Gastrocnemius medialis (tissue), 4 donors: ENCODE data around the gene PIGV. TPM values are rescaled to one million over a fixed set of nuclear protein-coding genes. Genes with fewer than 3 reads are reported as not detected.

Source experiments
- ATAC-seq, 2 donors: fragments of 150-250 bp; one replicate each; pipeline ENCODE4 v1.9.1; 2016
- DNase-seq, 2 donors: peaks; one replicate each; pipeline ENCODE4 v3.0.0-alpha.2; 2019
- H3K27ac ChIP-seq, 4 donors: fragments of 200-600 bp; sonication (generic); 1 replicate in 1 of 4; 2 replicates in 3 of 4; pipeline ENCODE4 v1.5.1; 2016 to 2018; ENCODE audit warnings: mild to moderate bottlenecking in 2 of 4, moderate library complexity in 1 of 4
- H3K27me3 ChIP-seq, 3 donors: fragments of 200-600 bp; sonication (generic) in 2 of 3; 1 replicate in 1 of 3; 2 replicates in 2 of 3; pipeline versions ENCODE4 v1.5.1 to v1.6.0; 2016 to 2019; ENCODE audit warnings: mild to moderate bottlenecking in 1 of 3, moderate library complexity in 1 of 3
- H3K36me3 ChIP-seq, 2 donors: fragments of 200-600 bp; sonication (generic) in 1 of 2; one replicate each; pipeline ENCODE4 v1.5.1; 2017 to 2018
- H3K4me1 ChIP-seq, 2 donors: fragments of 200-600 bp; sonication (generic) in 1 of 2; one replicate each; pipeline ENCODE4 v1.5.1; 2016 to 2017; ENCODE audit warnings: mild to moderate bottlenecking in 2 of 2
- H3K4me3 ChIP-seq, 4 donors: fragments of 200-600 bp; sonication (generic) in 3 of 4; 1 replicate in 1 of 4; 2 replicates in 3 of 4; pipeline ENCODE4 v1.5.1; 2016 to 2019; ENCODE audit warnings: mild to moderate bottlenecking in 2 of 4
- H3K9me3 ChIP-seq, 3 donors: fragments of 200-600 bp; sonication (generic) in 2 of 3; 1 replicate in 1 of 3; 2 replicates in 2 of 3; pipeline ENCODE4 v1.5.1; 2016 to 2019
- CTCF ChIP-seq, 5 experiments: fragments of 450-650 bp in 3 of 5; fragments of 200-600 bp in 2 of 5; sonication (generic) in 2 of 5; IDR thresholded peaks in 4 of 5; conservative IDR thresholded peaks in 1 of 5; 1 replicate in 4 of 5; 2 replicates in 1 of 5; pipeline ENCODE4 v1.5.1; 2016 to 2019; ENCODE audit warnings: antibody characterized with exemption in 5 of 5, mild to moderate bottlenecking in 3 of 5, moderate library complexity in 3 of 5
- POLR2A ChIP-seq, 2 donors: fragments of 450-650 bp; IDR thresholded peaks; one replicate each; pipeline ENCODE4 v1.6.1; 2017; ENCODE audit warnings: antibody characterized with exemption in 2 of 2, mild to moderate bottlenecking in 2 of 2, moderate library complexity in 2 of 2
- in situ Hi-C, 4 donors: fragments of 200-750 bp; cut with MboI; loops; one replicate each; pipeline versions ENCODE4 v1.15.0 to v1.8.0; 2017; ENCODE audit warnings: low sequenced_read_pairs in 4 of 4
- intact Hi-C: fragments of 100-400 bp; cut with DNase I; formaldehyde crosslinking; loops from one replicate; pipeline ENCODE4 v1.15.1; 2023; ENCODE audit warnings: low total_unique reads
- total RNA-seq, 4 donors: library from RNA; depleted of rRNA; stranded (reverse); fragments of >200 nt; gene quantifications; one replicate each; pipeline versions ENCODE4 v1.1.0 to v1.2.3, GENCODE V29; 2016

Gene PIGV
- total RNA-seq, 4 donors from 2014 or later: 2.9 to 16.0 (median 5.8) TPM

DNA sequence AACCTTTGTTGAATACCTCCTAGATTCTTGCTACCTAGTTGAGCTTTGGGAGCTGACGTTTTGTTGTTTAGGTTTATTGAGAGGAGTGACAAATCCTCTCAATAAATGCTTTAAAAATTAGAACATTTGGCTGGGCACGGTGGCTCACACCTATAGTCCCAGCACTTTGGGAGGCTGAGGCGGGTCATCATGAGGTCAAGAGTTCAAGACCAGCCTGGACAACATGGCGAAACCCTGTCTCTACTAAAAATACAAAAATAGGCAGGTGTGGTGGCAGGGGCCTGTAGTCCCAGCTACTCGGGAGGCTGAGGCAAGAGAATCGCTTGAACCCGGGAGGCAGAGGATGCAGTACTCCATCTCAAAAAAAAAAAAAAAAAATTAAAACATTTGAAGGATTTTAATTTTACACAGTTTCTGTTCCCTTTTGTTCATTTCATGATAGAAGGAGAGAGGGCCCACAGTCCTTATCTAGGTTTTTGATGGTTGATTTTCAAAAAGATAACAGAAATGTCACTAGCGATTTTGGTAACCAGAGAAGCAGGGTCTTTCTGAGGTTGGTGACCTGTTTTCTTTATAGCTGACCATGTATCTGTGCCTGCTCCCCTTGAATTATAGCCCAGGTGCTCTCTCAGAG is 44.2 kb upstream of the PIGV start:
- peaks cover 46 to 74% of the 10 kb centered on the region in 2 donors for H3K4me1 ChIP-seq
- peak overlapping the region; percentile 55 to 81 (median 64) for H3K27ac ChIP-seq
- intact Hi-C loops (no loop called here), in situ Hi-C loops (no loop called here)
- no peak for ATAC-seq
- H3K4me3 ChIP-seq: no peak overlapping the region
- DNase-seq: no peak
- no peaks in the 10 kb centered on the region for H3K9me3 ChIP-seq
- no peak for TF ChIP-seq CTCF (IDR thresholded peaks at IDR 0.05 in 4 of 5, conservative IDR thresholded peaks at IDR 0.05 in 1 of 5)
- no peak for TF ChIP-seq POLR2A (IDR thresholded peaks at IDR 0.05)
- no peaks in the 10 kb centered on the region for H3K27me3 ChIP-seq
- H3K36me3 ChIP-seq: no peaks in the 10 kb centered on the region

GRCh38 chr1:26744075-26744959 is 43.4 kb upstream of the PIGV start:
- intact Hi-C loops (no loop called here), in situ Hi-C loops (no loop called here)
- ATAC-seq (peak; percentile 90 to 96), DNase-seq (peak; percentile 75 to 79)
- Histone ChIP-seq H3K36me3 (no peaks in the 10 kb centered on the region), H3K27ac (peak overlapping the region; percentile 60 to 81 (median 70)), H3K4me1 (peaks cover 50 to 76% of the 10 kb centered on the region in 2 donors), H3K9me3 (no peaks in the 10 kb centered on the region), H3K4me3 (no peak overlapping the region), H3K27me3 (no peaks in the 10 kb centered on the region)
- peak; percentile 11 to 18 for TF ChIP-seq POLR2A (IDR thresholded peaks at IDR 0.05)
- no peak for TF ChIP-seq CTCF (IDR thresholded peaks at IDR 0.05 in 4 of 5, conservative IDR thresholded peaks at IDR 0.05 in 1 of 5)

GRCh38 chr1:26745191-26745590 is 42.6 kb upstream of the PIGV start:
- no peaks in the 10 kb centered on the region for H3K36me3 ChIP-seq
- DNase-seq (no peak), ATAC-seq (no peak)
- H3K27ac ChIP-seq: peak overlapping the region; percentile 27 to 81 (median 66)
- intact Hi-C loops: no loop called here
- H3K27me3 ChIP-seq: no peaks in the 10 kb centered on the region
- H3K4me3 ChIP-seq: no peak overlapping the region
- in situ Hi-C loops: no loop called here
- no peak for TF ChIP-seq POLR2A (IDR thresholded peaks at IDR 0.05)
- no peak for TF ChIP-seq CTCF (IDR thresholded peaks at IDR 0.05 in 4 of 5, conservative IDR thresholded peaks at IDR 0.05 in 1 of 5)
- no peaks in the 10 kb centered on the region for H3K9me3 ChIP-seq
- peaks cover 50 to 76% of the 10 kb centered on the region in 2 donors for H3K4me1 ChIP-seq

- in situ Hi-C loops (no loop called here), intact Hi-C loops (no loop called here)
- TF ChIP-seq CTCF (IDR thresholded peaks at IDR 0.05 in 4 of 5, conservative IDR thresholded peaks at IDR 0.05 in 1 of 5) (no peak), POLR2A (IDR thresholded peaks at IDR 0.05) (no peak)
- Histone ChIP-seq H3K27me3 (no peaks in the 10 kb centered on the region), H3K4me1 (peaks cover 54 to 81% of the 10 kb centered on the region in 2 donors), H3K9me3 (no peaks in the 10 kb centered on the region), H3K36me3 (no peaks in the 10 kb centered on the region), H3K4me3 (no peak overlapping the region), H3K27ac (peak overlapping the region in 2 of 4 donors; percentile 26 to 73)
- ATAC-seq: no peak
- no peak for DNase-seq
Measured at GRCh38 chr1:26747048-26747447, 40.7 kb upstream of the PIGV start.
